Myocyte (in vitro differentiated cells): ENCODE data around the gene SHBG. TPM values are rescaled to one million over a fixed set of nuclear protein-coding genes. Genes with fewer than 3 reads are reported as not detected.
A peak's percentile ranks its signal among the peaks of the same experiment; 100 is the strongest.
"Not testable (repeated sequence)": the region's sequence is repeated elsewhere in the genome, so short reads cannot be mapped to it uniquely, and the experiment has no call there.

ENCODE experiments used
- DNase-seq: peaks from one replicate; pipeline ENCODE4 v3.0.0-alpha.2; 2012; ENCODE audit warnings: low read depth
- total RNA-seq: library from RNA; depleted of rRNA; stranded (reverse); fragments of >200 nt; gene quantifications from 2 replicates; pipeline ENCODE4 v1.2.3, GENCODE V29; 2014

SHBG gene
- total RNA-seq, 1 donor from 2014 or later, result 0.43 TPM

DNA sequence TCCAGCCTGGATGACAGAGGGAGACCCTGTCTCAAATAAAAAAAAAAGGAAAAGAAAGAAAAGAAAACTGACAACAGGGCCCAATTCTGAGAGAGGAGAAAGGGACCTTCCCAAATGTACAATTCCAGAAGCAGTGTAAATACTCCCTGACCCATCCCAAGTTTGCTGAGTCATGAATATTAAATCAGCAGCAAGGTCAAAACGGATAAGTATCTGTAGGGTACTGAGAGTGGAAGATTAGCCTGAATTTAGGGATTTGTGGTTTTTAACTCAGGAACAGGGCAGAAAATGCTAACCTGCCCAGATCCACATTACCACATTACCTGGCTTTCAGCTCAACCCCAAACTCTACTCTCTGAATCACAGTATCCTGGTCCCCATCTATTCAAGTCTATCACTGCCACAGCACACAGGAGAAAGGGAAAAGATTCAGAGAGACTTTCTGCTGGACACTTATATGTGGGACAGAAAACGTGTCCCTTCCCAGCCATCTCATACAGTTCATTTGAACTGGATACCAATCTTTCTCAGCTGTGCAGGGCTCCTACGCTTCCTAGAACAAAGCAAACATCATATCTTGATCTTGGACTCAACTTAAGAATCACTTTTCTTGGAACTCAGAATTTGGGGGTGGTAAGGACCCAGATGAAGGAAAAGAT is 18.2 kb upstream of the SHBG start:
- no peak for DNase-seq

DNA sequence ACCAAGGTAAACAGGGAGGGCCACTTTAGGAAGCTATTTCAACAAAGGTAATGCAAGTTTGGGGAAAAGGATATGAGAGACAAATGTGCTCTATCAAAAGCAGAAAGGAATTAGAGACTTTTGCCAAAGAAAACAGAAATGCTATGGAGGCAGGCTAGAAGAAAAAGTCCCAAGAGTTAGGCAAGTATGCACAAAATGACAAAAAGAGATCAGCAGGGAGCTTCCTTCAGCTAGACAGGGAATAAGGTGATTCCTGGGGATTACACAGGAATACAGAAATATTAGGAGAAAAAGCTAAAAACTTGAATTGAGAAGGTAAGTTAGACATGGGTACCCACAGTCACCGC is 17.7 kb upstream of the SHBG start:
- no peak for DNase-seq

GRCh38 chr17:7613769-7614424 is 16.0 kb upstream of the SHBG start:
- DNase-seq, result peak; percentile 31

DNA sequence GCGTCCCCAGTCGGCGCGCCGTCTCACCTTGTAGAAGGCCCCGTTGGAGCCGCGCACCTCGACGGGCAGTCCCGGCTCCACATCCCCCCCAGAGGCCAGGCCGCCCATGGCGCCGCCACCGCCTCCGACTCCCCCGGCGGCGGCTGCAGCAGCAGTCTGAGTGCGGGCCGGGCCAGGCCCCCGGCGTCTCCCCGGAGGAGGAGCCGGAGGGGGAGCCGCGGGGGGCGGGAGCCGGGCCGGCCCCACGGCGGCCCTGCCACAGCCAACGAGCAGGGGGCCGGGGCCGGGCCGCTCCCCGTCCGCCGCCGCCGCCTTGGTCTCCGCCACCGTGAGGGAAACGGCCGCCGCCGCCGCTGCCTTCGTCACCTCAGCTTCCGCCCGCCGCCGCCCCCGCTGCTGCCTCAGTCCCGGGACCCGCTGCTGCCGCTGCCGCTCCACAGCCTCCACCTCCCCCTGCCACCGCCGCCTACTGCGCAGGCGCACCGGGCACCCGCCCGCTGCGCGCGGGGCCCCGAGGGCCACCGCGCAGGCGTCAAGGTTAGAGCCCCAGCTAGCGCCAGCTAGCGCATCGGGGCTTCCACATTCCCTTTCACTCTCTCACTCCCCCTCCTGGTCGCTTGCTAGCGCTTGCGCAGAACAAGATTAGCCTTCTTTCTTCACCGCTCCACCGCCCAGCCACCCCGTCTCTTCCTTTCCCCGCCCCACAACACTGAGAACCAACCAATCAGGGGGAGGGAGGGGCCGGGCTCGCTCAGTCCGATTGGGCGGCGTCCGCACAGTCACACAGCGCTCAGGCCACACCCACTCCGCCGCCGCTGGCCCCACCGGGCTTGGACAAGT is 15.3 kb upstream of the SHBG start, which contains the start of gene FXR2:
Gene FXR2 (minus strand): TSS at position 473 of the 840 bp plus-strand sequence. CDS start 365 bp downstream, at position 108.
- peak; percentile 100 for DNase-seq

GRCh38 chr17:7615265-7615747 is 14.6 kb upstream of the SHBG start:
- DNase-seq, result no peak

DNA sequence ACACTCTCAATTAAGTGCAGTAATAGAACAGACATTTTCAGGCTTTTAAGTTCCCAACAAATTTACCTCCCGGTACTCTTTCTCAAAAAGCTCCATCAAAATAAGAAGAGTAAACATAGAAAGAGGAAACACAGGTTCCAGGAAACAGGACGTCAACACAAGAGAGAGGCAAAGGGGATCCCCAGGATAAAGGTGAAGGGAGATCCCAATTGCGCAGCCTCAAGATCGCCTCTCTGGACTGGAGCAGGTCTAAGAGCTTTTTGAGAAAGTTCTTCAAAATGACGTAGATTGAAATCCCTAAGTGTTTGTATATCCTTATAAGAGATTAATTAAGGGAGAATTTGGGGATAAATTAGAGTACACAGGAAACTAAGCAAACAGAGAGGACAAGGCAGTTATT is 11.3 kb upstream of the SHBG start:
- DNase-seq, result no peak

GRCh38 chr17:7620835-7621234 is 9.1 kb upstream of the SHBG start:
- no peak for DNase-seq

DNA sequence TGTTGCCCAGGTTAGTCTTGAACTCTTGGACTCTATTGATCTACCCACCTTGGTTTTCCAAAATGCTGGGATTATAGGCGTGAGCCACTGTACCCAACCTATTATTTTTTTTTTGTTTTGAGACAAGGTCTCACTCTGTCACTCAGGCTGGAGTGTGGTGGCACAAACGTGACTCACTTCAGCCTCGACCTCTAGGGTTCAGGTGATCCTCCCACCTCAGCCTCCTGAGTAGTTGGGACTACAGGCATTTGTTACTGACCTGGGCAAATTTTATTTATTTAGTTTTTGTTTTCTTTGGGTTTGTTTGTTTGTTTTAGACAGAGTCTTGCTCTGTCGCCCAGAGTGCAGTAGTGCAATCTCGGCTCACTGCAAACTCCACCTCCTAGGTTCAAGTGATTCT is 6.3 kb upstream of the SHBG start:
- no peak for DNase-seq

DNA sequence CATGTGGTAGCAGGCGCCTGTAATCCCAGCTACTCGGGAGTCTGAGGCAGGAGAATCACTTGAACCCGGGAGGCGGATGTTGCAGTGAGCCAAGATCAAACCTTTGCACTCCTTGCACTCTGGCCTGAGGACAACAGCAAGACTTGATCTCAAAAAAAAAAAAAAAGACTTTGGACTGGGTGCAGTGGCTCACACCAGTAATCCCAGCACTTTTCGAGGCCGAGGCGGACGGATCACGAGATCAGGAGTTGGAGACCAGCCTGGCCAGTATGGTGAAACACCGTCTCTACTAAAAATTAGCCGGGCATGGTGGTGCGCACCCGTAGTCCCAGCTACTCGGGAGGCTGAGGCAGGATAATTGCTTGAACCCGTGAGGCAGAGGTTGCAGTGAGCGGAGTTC is 4.2 kb upstream of the SHBG start:
- DNase-seq, result not testable (repeated sequence)

- no peak for DNase-seq
Observed at GRCh38 chr17:7626307-7626706, 3.6 kb upstream of the SHBG start.

GRCh38 chr17:7626956-7627249 is 3.0 kb upstream of the SHBG start:
- peak; percentile 27 for DNase-seq

DNA sequence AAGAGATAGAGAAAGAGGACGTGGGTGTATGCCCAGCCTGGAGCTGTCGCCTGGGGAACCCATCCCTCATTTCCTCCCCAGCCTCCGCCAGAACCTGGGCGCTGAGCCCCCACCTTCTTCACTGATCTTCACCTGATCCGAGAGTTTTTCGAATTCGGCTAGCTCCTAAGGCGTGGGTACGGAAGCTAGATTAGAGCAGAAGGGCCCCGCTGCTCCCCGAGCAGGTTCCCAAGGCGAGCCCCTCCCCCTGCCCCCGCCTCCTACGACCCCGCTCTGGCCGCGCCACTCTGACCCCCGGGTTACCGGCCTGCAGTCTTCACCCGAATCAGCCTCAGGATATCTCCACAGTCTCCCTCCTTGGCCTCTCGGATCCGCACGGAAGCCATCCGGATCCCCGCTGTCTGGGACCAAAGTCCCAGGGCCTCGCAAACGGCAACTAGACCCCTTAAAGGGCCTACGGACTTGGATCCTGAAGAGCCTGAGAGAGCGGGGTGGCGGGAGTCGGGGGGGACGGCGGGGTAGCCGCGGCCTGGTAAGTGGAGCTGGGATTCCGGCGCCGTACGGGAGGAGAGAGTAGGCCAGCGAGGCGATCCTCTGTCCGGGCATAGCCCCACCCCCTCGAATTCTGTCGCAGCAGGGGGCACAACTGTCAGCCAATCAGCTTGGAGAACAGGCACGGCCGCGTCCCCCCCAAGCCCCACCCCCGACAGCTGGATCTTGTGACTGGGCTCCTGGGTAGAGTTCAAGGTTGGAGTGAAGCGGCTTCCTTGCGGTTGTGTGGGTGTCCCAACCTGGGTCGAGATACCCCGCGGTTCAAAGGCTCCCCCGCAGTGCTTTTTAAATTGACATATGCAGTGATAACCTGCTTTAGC is 2.4 kb upstream of the SHBG start, which contains the start of gene SAT2:
Gene SAT2 (minus strand): TSS at position 572 of the 872 bp plus-strand sequence. CDS start 186 bp downstream, at position 386.
- peak; percentile 97 for DNase-seq

DNA sequence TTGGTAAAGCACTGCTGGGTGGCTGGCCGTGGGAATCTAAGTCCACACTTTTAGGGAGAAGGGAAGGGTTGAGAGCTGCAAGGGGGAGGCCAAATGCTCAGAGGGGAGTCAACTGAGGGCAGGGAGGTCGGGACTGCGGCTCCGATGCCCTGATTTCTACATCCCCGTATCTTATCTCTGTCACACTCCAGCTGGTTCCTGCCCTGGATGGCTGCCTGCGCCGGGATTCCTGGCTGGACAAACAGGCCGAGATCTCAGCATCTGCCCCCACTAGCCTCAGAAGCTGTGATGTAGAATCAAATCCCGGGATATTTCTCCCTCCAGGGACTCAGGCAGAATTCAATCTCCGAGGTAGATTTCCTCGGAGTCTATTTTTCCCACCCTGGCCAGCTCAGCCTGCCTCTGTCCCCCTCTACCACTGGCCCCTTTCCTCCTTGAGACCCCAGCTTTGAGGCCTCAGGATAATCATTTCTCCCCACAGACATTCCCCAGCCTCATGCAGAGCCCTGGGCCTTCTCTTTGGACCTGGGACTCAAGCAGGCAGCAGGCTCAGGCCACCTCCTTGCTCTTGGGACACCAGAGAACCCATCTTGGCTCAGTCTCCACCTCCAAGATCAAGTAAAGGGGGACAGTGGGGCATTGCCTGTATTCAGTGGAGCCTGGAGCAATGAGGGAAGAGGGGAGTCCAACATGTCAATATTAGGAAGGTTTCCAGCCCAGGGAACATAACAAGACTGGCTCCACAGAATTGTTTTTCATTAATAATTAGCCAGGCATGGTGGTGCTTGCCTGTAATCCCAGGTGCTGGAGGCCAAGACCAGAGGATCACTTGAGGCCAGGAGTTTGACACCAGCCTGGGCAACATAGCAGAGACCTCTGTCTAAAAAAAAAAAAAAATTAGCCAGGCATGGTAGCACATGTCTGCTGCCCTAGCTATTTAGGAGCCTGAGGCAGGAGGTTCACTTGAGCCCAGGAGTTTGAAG is 1.8 kb downstream of the SHBG start:
- DNase-seq, result no peak

DNA sequence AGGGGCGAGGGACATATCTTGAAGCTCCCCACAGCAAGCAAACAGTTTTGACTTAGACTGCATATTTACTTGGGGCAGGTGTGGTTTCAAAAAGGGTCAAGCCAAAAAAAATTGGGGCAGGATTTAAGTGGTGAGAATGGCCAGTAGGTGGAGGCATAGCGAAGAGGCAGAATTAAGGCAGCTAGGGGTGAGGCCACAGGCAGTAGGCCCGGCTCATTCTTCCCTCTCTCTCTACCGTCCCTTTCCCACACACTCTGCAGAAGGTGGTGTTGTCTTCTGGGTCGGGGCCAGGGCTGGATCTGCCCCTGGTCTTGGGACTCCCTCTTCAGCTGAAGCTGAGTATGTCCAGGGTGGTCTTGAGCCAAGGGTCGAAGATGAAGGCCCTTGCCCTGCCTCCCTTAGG is 2.6 kb downstream of the SHBG start:
- DNase-seq, result peak; percentile 65

- no peak for DNase-seq
Observed at GRCh38 chr17:7633093-7633492, 3.2 kb downstream of the SHBG start.

DNA sequence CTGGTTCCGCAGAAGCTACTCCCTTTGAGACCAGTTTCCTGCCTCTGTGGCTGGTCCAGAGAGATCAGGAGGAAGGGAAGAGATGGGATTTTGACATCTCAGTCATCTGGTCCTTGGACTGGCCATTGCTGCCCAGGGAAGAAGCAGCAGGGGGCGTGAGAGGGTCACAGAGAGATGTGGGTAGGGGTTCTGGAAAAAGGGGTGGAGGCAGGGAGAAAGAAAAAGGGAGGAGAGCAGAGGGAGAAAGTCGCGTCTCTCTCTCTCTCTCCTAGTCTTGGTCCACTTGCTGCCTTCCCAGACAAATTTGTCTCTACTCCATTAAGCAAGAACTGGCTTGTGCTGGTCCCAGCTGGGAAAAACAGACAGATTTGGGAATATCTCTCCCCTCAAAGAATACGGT is 4.4 kb downstream of the SHBG start:
- DNase-seq, result peak; percentile 62

GRCh38 chr17:7636163-7636562 is 6.2 kb downstream of the SHBG start:
- no peak for DNase-seq

- no peak for DNase-seq
Observed at GRCh38 chr17:7640783-7641182, 10.8 kb downstream of the SHBG start.

DNA sequence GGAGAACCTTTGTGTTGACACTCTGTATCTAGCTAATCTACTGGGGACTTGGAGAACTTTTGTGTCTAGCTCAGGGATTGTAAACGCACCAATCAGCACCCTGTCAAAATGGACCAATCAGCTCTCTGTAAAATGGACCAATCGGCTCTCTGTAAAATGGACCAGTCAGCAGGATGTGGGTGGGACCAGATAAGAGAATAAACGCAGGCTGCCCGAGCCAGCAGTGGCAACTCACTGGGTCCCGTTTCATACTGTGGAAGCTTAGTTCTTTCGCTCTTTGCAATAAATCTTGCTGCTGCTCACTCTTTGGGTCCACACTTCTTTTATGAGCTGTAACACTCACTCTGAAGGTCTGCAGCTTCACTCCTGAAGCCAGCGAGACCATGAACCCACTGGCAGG is 11.7 kb downstream of the SHBG start:
- not testable (repeated sequence) for DNase-seq

- no peak for DNase-seq
Observed at GRCh38 chr17:7644775-7645174, 14.8 kb downstream of the SHBG start.
